ENCODE results near the gene BMP7.

The BMP7 gene

GRCh38 chr20:57218489-57218888 is 48.0 kb downstream of the BMP7 start:
- Histone ChIP-seq H4K8ac (ENCODE audit: low read length) (no peak overlapping the region), H3K4ac (ENCODE audit: low read depth in 1 of 2, low read length in 2 of 2) (no peak overlapping the region), H2AFZ (ENCODE audit: low read depth, low read length) (no peak overlapping the region), H2BK120ac (ENCODE audit: low read depth, low read length) (no peak overlapping the region), H2BK5ac (ENCODE audit: low read depth, low read length, poor library complexity, severe bottlenecking) (no peak overlapping the region), H2BK15ac (ENCODE audit: low read depth, poor library complexity, severe bottlenecking) (no peak overlapping the region), H3K9ac (ENCODE audit: low read length) (no peak overlapping the region), H3K4me3 (ENCODE audit: insufficient read depth in 1 of 2, low read depth in 1 of 2, low read length in 2 of 2) (no peak overlapping the region), H3K4me1 (ENCODE audit: control insufficient read depth, insufficient read depth, low read depth, low read length) (peaks cover 2% of the 10 kb centered on the region), H3K23ac (ENCODE audit: low read length in 2 of 2) (no peak overlapping the region), H3K27me3 (ENCODE audit: control insufficient read depth in 1 of 2, insufficient read depth in 1 of 2, low read length in 2 of 2) (peaks cover 62 to 88% of the 10 kb centered on the region in 2 experiments), H3K9me3 (ENCODE audit: control insufficient read depth, low read length) (no peaks in the 10 kb centered on the region), H4K91ac (ENCODE audit: low read length) (no peak overlapping the region), H2AK5ac (ENCODE audit: low read length, severe bottlenecking) (no peak overlapping the region), H3K14ac (ENCODE audit: low read length in 2 of 2) (no peak overlapping the region), H3K4me2 (ENCODE audit: low read length, poor library complexity, severe bottlenecking) (no peak overlapping the region), H3K18ac (ENCODE audit: low read depth in 1 of 2, low read length in 2 of 2) (no peak overlapping the region), H3K36me3 (ENCODE audit: control insufficient read depth in 1 of 2, insufficient read depth in 2 of 2, low read depth in 1 of 2, low read length in 2 of 2) (no peaks in the 10 kb centered on the region), H3K79me1 (replicated peaks; ENCODE audit: low read length, poor library complexity, severe bottlenecking) (no peaks in the 10 kb centered on the region), H3K27ac (ENCODE audit: low read length, poor library complexity, severe bottlenecking) (no peak overlapping the region), H2BK12ac (ENCODE audit: low read length in 2 of 2) (no peak overlapping the region)
- DNase-seq = no peak
- WGBS = 82% methylated on average over 5 of the region's 5 CpGs

DNA sequence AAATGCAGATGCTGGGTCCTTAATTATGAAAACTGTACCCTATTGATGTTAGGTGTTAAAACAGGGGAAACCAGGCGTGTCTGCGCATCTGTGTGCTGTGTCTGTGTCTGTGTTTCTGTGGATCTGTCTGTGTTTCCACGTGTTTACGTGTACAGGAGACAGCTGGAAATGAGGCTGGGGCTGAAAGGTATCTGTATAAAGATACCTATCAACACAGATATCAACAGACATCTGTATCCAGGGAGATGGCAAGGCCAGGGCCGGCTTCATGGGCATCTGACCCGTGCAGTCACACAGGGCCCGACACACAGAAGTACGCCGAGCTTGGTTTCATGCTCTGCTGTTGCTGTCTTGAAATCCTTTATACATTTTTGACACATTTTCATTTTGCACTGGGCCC is 48.6 kb downstream of the BMP7 start:
- no peak overlapping the region for H4K91ac ChIP-seq (ENCODE audit: low read length)
- H3K36me3 ChIP-seq (ENCODE audit: control insufficient read depth in 1 of 2, insufficient read depth in 2 of 2, low read depth in 1 of 2, low read length in 2 of 2) = no peaks in the 10 kb centered on the region
- no peak overlapping the region for H2AFZ ChIP-seq (ENCODE audit: low read depth, low read length)
- H2AK5ac ChIP-seq (ENCODE audit: low read length, severe bottlenecking) = no peak overlapping the region
- no peak for DNase-seq
- peaks cover 6% of the 10 kb centered on the region for H3K4me1 ChIP-seq (ENCODE audit: control insufficient read depth, insufficient read depth, low read depth, low read length)
- H3K9ac ChIP-seq (ENCODE audit: low read length) = no peak overlapping the region
- no peak overlapping the region for H3K18ac ChIP-seq (ENCODE audit: low read depth in 1 of 2, low read length in 2 of 2)
- H2BK5ac ChIP-seq (ENCODE audit: low read depth, low read length, poor library complexity, severe bottlenecking) = no peak overlapping the region
- no peak overlapping the region for H2BK15ac ChIP-seq (ENCODE audit: low read depth, poor library complexity, severe bottlenecking)
- H3K79me1 ChIP-seq (replicated peaks; ENCODE audit: low read length, poor library complexity, severe bottlenecking) = no peaks in the 10 kb centered on the region
- no peaks in the 10 kb centered on the region for H3K9me3 ChIP-seq (ENCODE audit: control insufficient read depth, low read length)
- H3K23ac ChIP-seq (ENCODE audit: low read length in 2 of 2) = no peak overlapping the region
- H3K27me3 ChIP-seq (ENCODE audit: control insufficient read depth in 1 of 2, insufficient read depth in 1 of 2, low read length in 2 of 2) = peaks cover 59 to 90% of the 10 kb centered on the region in 2 experiments
- 82% methylated on average over 7 of the region's 9 CpGs for WGBS
- no peak overlapping the region for H2BK12ac ChIP-seq (ENCODE audit: low read length in 2 of 2)
- H2BK120ac ChIP-seq (ENCODE audit: low read depth, low read length) = no peak overlapping the region
- no peak overlapping the region for H3K4me3 ChIP-seq (ENCODE audit: insufficient read depth in 1 of 2, low read depth in 1 of 2, low read length in 2 of 2)
- no peak overlapping the region for H3K27ac ChIP-seq (ENCODE audit: low read length, poor library complexity, severe bottlenecking)
- no peak overlapping the region for H3K4me2 ChIP-seq (ENCODE audit: low read length, poor library complexity, severe bottlenecking)
- H4K8ac ChIP-seq (ENCODE audit: low read length) = no peak overlapping the region
- H3K14ac ChIP-seq (ENCODE audit: low read length in 2 of 2) = no peak overlapping the region
- no peak overlapping the region for H3K4ac ChIP-seq (ENCODE audit: low read depth in 1 of 2, low read length in 2 of 2)

GRCh38 chr20:57216669-57217068 is 49.8 kb downstream of the BMP7 start:
- no peak overlapping the region for H4K8ac ChIP-seq (ENCODE audit: low read length)
- H2BK5ac ChIP-seq (ENCODE audit: low read depth, low read length, poor library complexity, severe bottlenecking) = no peak overlapping the region
- no peak overlapping the region for H3K27ac ChIP-seq (ENCODE audit: low read length, poor library complexity, severe bottlenecking)
- DNase-seq = no peak
- peaks cover 16% of the 10 kb centered on the region for H3K4me1 ChIP-seq (ENCODE audit: control insufficient read depth, insufficient read depth, low read depth, low read length)
- 86% methylated on average over 7 of the region's 9 CpGs for WGBS
- H2BK120ac ChIP-seq (ENCODE audit: low read depth, low read length) = no peak overlapping the region
- no peak overlapping the region for H3K18ac ChIP-seq (ENCODE audit: low read depth in 1 of 2, low read length in 2 of 2)
- peaks cover 53 to 81% of the 10 kb centered on the region in 2 experiments for H3K27me3 ChIP-seq (ENCODE audit: control insufficient read depth in 1 of 2, insufficient read depth in 1 of 2, low read length in 2 of 2)
- H2BK15ac ChIP-seq (ENCODE audit: low read depth, poor library complexity, severe bottlenecking) = no peak overlapping the region
- H3K36me3 ChIP-seq (ENCODE audit: control insufficient read depth in 1 of 2, insufficient read depth in 2 of 2, low read depth in 1 of 2, low read length in 2 of 2) = no peaks in the 10 kb centered on the region
- H3K4me3 ChIP-seq (ENCODE audit: insufficient read depth in 1 of 2, low read depth in 1 of 2, low read length in 2 of 2) = no peak overlapping the region
- no peak overlapping the region for H3K23ac ChIP-seq (ENCODE audit: low read length in 2 of 2)
- no peaks in the 10 kb centered on the region for H3K9me3 ChIP-seq (ENCODE audit: control insufficient read depth, low read length)
- no peak overlapping the region for H3K14ac ChIP-seq (ENCODE audit: low read length in 2 of 2)
- H4K91ac ChIP-seq (ENCODE audit: low read length) = no peak overlapping the region
- H2AK5ac ChIP-seq (ENCODE audit: low read length, severe bottlenecking) = no peak overlapping the region
- no peak overlapping the region for H2BK12ac ChIP-seq (ENCODE audit: low read length in 2 of 2)
- no peak overlapping the region for H3K9ac ChIP-seq (ENCODE audit: low read length)
- H3K79me1 ChIP-seq (replicated peaks; ENCODE audit: low read length, poor library complexity, severe bottlenecking) = no peaks in the 10 kb centered on the region
- no peak overlapping the region for H3K4me2 ChIP-seq (ENCODE audit: low read length, poor library complexity, severe bottlenecking)
- no peak overlapping the region for H2AFZ ChIP-seq (ENCODE audit: low read depth, low read length)
- no peak overlapping the region for H3K4ac ChIP-seq (ENCODE audit: low read depth in 1 of 2, low read length in 2 of 2)

DNA sequence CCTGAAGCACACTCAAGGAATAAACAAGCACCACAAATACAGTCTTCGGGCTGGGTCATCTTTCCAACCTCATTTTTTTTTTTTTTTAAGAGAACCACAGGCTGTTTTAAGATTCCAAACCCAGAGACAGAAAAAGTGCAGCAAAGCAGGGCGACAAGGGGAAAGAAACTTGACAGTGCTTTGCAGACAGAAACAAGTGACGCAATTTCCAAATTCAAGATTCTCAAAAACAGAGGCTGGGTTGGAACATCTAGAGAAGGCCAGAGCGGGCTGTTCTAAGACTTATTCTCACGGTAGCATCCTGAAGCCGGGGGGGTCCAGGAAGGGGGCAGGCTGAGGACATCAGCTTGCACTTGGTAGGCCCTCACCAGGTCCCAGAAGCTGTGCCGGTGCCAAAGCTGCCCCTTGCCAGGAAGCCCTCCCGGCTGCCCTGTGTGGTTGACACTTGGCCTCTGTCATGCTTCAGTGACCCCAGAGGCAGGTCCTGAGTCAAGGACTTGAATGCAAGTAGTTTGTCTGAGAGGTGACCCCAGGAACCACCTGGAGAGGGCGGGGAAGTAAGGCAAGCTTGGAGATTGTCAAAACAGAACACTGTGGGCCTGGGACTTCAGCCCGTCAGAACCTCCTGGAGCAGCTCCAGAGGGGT is 50.5 kb downstream of the BMP7 start:
- Histone ChIP-seq H4K91ac (ENCODE audit: low read length) (no peak overlapping the region), H2BK12ac (ENCODE audit: low read length in 2 of 2) (no peak overlapping the region), H3K4me3 (ENCODE audit: insufficient read depth in 1 of 2, low read depth in 1 of 2, low read length in 2 of 2) (no peak overlapping the region), H3K36me3 (ENCODE audit: control insufficient read depth in 1 of 2, insufficient read depth in 2 of 2, low read depth in 1 of 2, low read length in 2 of 2) (no peaks in the 10 kb centered on the region), H4K8ac (ENCODE audit: low read length) (no peak overlapping the region), H3K4ac (ENCODE audit: low read depth in 1 of 2, low read length in 2 of 2) (no peak overlapping the region), H3K27ac (ENCODE audit: low read length, poor library complexity, severe bottlenecking) (no peak overlapping the region), H3K23ac (ENCODE audit: low read length in 2 of 2) (no peak overlapping the region), H2BK120ac (ENCODE audit: low read depth, low read length) (no peak overlapping the region), H3K79me1 (replicated peaks; ENCODE audit: low read length, poor library complexity, severe bottlenecking) (no peaks in the 10 kb centered on the region), H3K4me1 (ENCODE audit: control insufficient read depth, insufficient read depth, low read depth, low read length) (peaks cover 20% of the 10 kb centered on the region), H3K9me3 (ENCODE audit: control insufficient read depth, low read length) (no peaks in the 10 kb centered on the region), H2AFZ (ENCODE audit: low read depth, low read length) (no peak overlapping the region), H3K14ac (ENCODE audit: low read length in 2 of 2) (no peak overlapping the region), H3K18ac (ENCODE audit: low read depth in 1 of 2, low read length in 2 of 2) (no peak overlapping the region), H3K4me2 (ENCODE audit: low read length, poor library complexity, severe bottlenecking) (no peak overlapping the region), H2AK5ac (ENCODE audit: low read length, severe bottlenecking) (no peak overlapping the region), H3K27me3 (ENCODE audit: control insufficient read depth in 1 of 2, insufficient read depth in 1 of 2, low read length in 2 of 2) (peaks cover 47 to 75% of the 10 kb centered on the region in 2 experiments), H2BK15ac (ENCODE audit: low read depth, poor library complexity, severe bottlenecking) (no peak overlapping the region), H3K9ac (ENCODE audit: low read length) (no peak overlapping the region), H2BK5ac (ENCODE audit: low read depth, low read length, poor library complexity, severe bottlenecking) (no peak overlapping the region)
- DNase-seq = no peak
- 85% methylated on average over 10 of the region's 10 CpGs for WGBS
